HEK293T (cell line): ENCODE measurements around the gene PLEKHA6.

Experiments used
- HDGF ChIP-seq: fragments of 450-650 bp; IDR thresholded peaks from 2 replicates; pipeline ENCODE4 v1.6.1; 2017; ENCODE audit warnings: antibody characterized with exemption, borderline replicate concordance
- NFRKB ChIP-seq: fragments of 450-650 bp; IDR thresholded peaks from 2 replicates; pipeline ENCODE4 v1.6.1; 2016; ENCODE audit warnings: mild to moderate bottlenecking, moderate library complexity
- SP1 ChIP-seq: fragments of 450-650 bp; IDR thresholded peaks from 2 replicates; pipeline ENCODE4 v1.6.1; 2017

GRCh38 chr1:204271970-204272369 is 87.8 kb downstream of the PLEKHA6 start:
- no peak for TF ChIP-seq NFRKB
- no peak for TF ChIP-seq HDGF
- TF ChIP-seq SP1 = no peak
